GM23338 (cell line): ENCODE data around the gene FAM43A. TPM values are rescaled to one million over a fixed set of nuclear protein-coding genes. Genes with fewer than 3 reads are reported as not detected.

Source experiments
- ATAC-seq: fragments of 200-7000 bp; cut with Tn5 transposase; 3 replicates; pipeline ENCODE4 v1.9.1; 2020
- DNase-seq: peaks from one replicate; pipeline ENCODE4 v3.0.0-alpha.2; 2015; ENCODE audit warnings: low spot score
- H2AFZ ChIP-seq: fragments of 200-600 bp; sonication (generic); 2 replicates; pipeline ENCODE4 v1.8.0; 2016; ENCODE audit warnings: antibody characterized with exemption, mild to moderate bottlenecking, moderate library complexity
- H3F3A ChIP-seq: fragments of 200-600 bp; sonication (generic); replicated peaks from 2 replicates; pipeline ENCODE4 v1.8.0; 2017; ENCODE audit warnings: antibody characterized with exemption, mixed run types, low read depth
- H3K27ac ChIP-seq: fragments of 200-600 bp; sonication (generic); 2 replicates; pipeline ENCODE4 v1.6.1; 2016; ENCODE audit warnings: low read depth
- H3K27me3 ChIP-seq: fragments of 200-600 bp; sonication (generic); 2 replicates; pipeline ENCODE4 v1.8.0; 2016; ENCODE audit warnings: mild to moderate bottlenecking, mixed run types, moderate library complexity; ENCODE audit not compliant: insufficient read depth
- H3K36me3 ChIP-seq: fragments of 200-600 bp; sonication (generic); 2 replicates; pipeline ENCODE4 v1.8.0; 2016; ENCODE audit warnings: mild to moderate bottlenecking; ENCODE audit not compliant: insufficient read depth
- H3K4me1 ChIP-seq: fragments of 200-600 bp; sonication (generic); 2 replicates; pipeline ENCODE4 v1.8.0; 2016; ENCODE audit warnings: mild to moderate bottlenecking, moderate library complexity; ENCODE audit not compliant: insufficient read depth
- H3K4me2 ChIP-seq: fragments of 200-600 bp; sonication (generic); 2 replicates; pipeline ENCODE4 v1.7.1; 2017; ENCODE audit warnings: mixed run types
- H3K4me3 ChIP-seq: fragments of 200-600 bp; sonication (generic); 2 replicates; pipeline ENCODE4 v1.6.1; 2016; ENCODE audit warnings: mixed run types
- H3K79me2 ChIP-seq: fragments of 200-600 bp; sonication (generic); replicated peaks from 2 replicates; pipeline ENCODE4 v1.8.0; 2017; ENCODE audit warnings: mild to moderate bottlenecking; ENCODE audit not compliant: insufficient read depth
- H3K9me2 ChIP-seq: fragments of 200-600 bp; sonication (generic); 2 replicates; pipeline ENCODE4 v1.8.0; 2017; ENCODE audit not compliant: insufficient read depth
- H4K20me1 ChIP-seq: fragments of 200-600 bp; sonication (generic); replicated peaks from 2 replicates; pipeline ENCODE4 v1.8.0; 2017; ENCODE audit warnings: mild to moderate bottlenecking; ENCODE audit not compliant: insufficient read depth
- H3K27ac Mint-ChIP-seq: 2 replicates; pipeline ENCODE4 v1.8.0; 2020; ENCODE audit warnings: inconsistent platforms, mild to moderate bottlenecking, moderate library complexity, mixed read lengths
- H3K27me3 Mint-ChIP-seq: 3 replicates; pipeline ENCODE4 v1.8.0; 2022; ENCODE audit warnings: low read depth, mild to moderate bottlenecking, moderate library complexity, mixed read lengths, inconsistent platforms; ENCODE audit not compliant: insufficient read depth, poor library complexity
- H3K36me3 Mint-ChIP-seq: 3 replicates; pipeline ENCODE4 v1.8.0; 2021; ENCODE audit warnings: low read depth, mild to moderate bottlenecking, inconsistent platforms, moderate library complexity, mixed read lengths
- H3K4me1 Mint-ChIP-seq: 3 replicates; pipeline ENCODE4 v1.8.0; 2020; ENCODE audit warnings: mild to moderate bottlenecking, inconsistent platforms, mixed read lengths
- H3K4me3 Mint-ChIP-seq: 3 replicates; pipeline ENCODE4 v1.8.0; 2021; ENCODE audit warnings: moderate library complexity, mild to moderate bottlenecking, inconsistent platforms, mixed read lengths
- H3K9me3 Mint-ChIP-seq: 3 replicates; pipeline ENCODE4 v1.8.0; 2020; ENCODE audit warnings: moderate library complexity, mild to moderate bottlenecking, inconsistent platforms, mixed read lengths
- ETS1 ChIP-seq: IDR thresholded peaks from 2 replicates; pipeline ENCODE4 v1.6.1; 2016; ENCODE audit warnings: antibody characterized with exemption
- EZH2 ChIP-seq: fragments of 200-600 bp; sonication (generic); IDR thresholded peaks from one replicate; pipeline ENCODE4 v1.8.0; 2017; ENCODE audit warnings: antibody characterized with exemption, mild to moderate bottlenecking, low read depth; ENCODE audit not compliant: unreplicated experiment
- POLR2AphosphoS5 ChIP-seq: IDR thresholded peaks from 2 replicates; pipeline ENCODE4 v1.6.1; 2016; ENCODE audit warnings: antibody characterized with exemption, low read depth
- REST ChIP-seq: IDR thresholded peaks from one replicate; pipeline ENCODE4 v1.6.1; 2018; ENCODE audit warnings: antibody characterized with exemption; ENCODE audit not compliant: unreplicated experiment
- ZNF462 ChIP-seq: fragments of 250-450 bp; sonication (Bioruptor Pico); IDR thresholded peaks from 2 replicates; pipeline ENCODE4 v1.5.0; 2020; ENCODE audit warnings: mild to moderate bottlenecking, moderate library complexity
- polyA plus RNA-seq: library from polyadenylated mRNA; unstranded; fragments of >200 nt; fragmentation: Nextera tagmentation; extraction: Ambion mirVana; gene quantifications from 2 replicates; pipeline ENCODE4 v1.2.1, GENCODE V29; 2016
- total RNA-seq: library from RNA; depleted of rRNA; stranded (reverse); fragments of >200 nt; shearing (Covaris generic); gene quantifications from 2 replicates; pipeline ENCODE4 v1.2.3, GENCODE V29; 2014

FAM43A gene
- total and polyA plus RNA-seq, 2 experiments from 2014 or later = 2.4 to 6.4 TPM

GRCh38 chr3:194687638-194688199 is 2.0 kb downstream of the FAM43A start (continued):
- no peak for TF ChIP-seq REST
- TF ChIP-seq ZNF462 (CRISPR knock-in tag) = no peak
- no peak for TF ChIP-seq EZH2

- no peaks in the 10 kb centered on the region for H3K79me2 ChIP-seq
- Mint-ChIP-seq H3K4me1 (peaks cover 32% of the 10 kb centered on the region), H3K27ac (no peak overlapping the region), H3K36me3 (no peaks in the 10 kb centered on the region; the same call in 2 of the 3 replicates), H3K27me3 (peaks cover 25% of the 10 kb centered on the region), H3K4me3 (peak overlapping the region; percentile 86), H3K9me3 (no peaks in the 10 kb centered on the region)
- TF ChIP-seq ETS1 = no peak
- 0 out of 2 replicates have a peak, but pooled peaks have one; percentile 4 for TF ChIP-seq POLR2AphosphoS5
- peak overlapping the region; percentile 84 for H2AFZ ChIP-seq
- ATAC-seq (peak; percentile 25), DNase-seq (peak; percentile 75)
- H3F3A ChIP-seq = no peaks in the 10 kb centered on the region; the same call in 1 of the 2 replicates
- H4K20me1 ChIP-seq = no peaks in the 10 kb centered on the region; the same call in 1 of the 2 replicates
- 0 out of 2 replicates have a peak, but pooled peaks cover 3% of the 10 kb centered on the region for H3K9me2 ChIP-seq
- peaks cover 43% of the 10 kb centered on the region for H3K27me3 ChIP-seq
- H3K4me2 ChIP-seq = peak overlapping the region; percentile 95
- no peaks in the 10 kb centered on the region for H3K36me3 ChIP-seq
- H3K27ac ChIP-seq = no peak overlapping the region
- H3K4me1 ChIP-seq = peaks cover 14% of the 10 kb centered on the region
- H3K4me3 ChIP-seq = peak overlapping the region; percentile 69
These were observed 2.6 kb downstream of the FAM43A start for GRCh38 chr3:194688200-194688740.
